IMR-90 (cell line): ENCODE measurements around the gene ABHD6.

Source experiments
- BHLHE40 ChIP-seq: fragments of 150-350 bp; IDR thresholded peaks from 2 replicates; pipeline ENCODE4 v1.6.1; 2016; ENCODE audit warnings: mild to moderate bottlenecking, low read depth, low read length
- CEBPB ChIP-seq: IDR thresholded peaks from 2 replicates; pipeline ENCODE4 v1.6.1; 2012; ENCODE audit warnings: low read depth, low read length, improper control_type of control experiment
- CHD1 ChIP-seq: IDR thresholded peaks from 2 replicates; pipeline ENCODE4 v1.6.1; 2012; ENCODE audit warnings: low read depth, low read length, improper control_type of control experiment
- CTCF ChIP-seq: conservative IDR thresholded peaks from 2 replicates; pipeline ENCODE4 v1.5.1; 2012; ENCODE audit warnings: mild to moderate bottlenecking, low read depth, low read length, improper control_type of control experiment
- ELK1 ChIP-seq: fragments of 150-350 bp; IDR thresholded peaks from 2 replicates; pipeline ENCODE4 v1.6.1; 2016; ENCODE audit warnings: low read depth, mild to moderate bottlenecking, low read length, moderate library complexity, borderline replicate concordance
- MAZ ChIP-seq: IDR thresholded peaks from 2 replicates; pipeline ENCODE4 v1.6.1; 2012; ENCODE audit warnings: low read depth, mild to moderate bottlenecking, low read length, improper control_type of control experiment, moderate library complexity, borderline replicate concordance
- MXI1 ChIP-seq: IDR thresholded peaks from 2 replicates; pipeline ENCODE4 v1.6.1; 2012; ENCODE audit warnings: low read depth, mild to moderate bottlenecking, low read length, moderate library complexity, borderline replicate concordance
- NFE2L2 ChIP-seq: fragments of 150-350 bp; IDR thresholded peaks from 2 replicates; pipeline ENCODE4 v1.6.1; 2016; ENCODE audit warnings: low read depth, mild to moderate bottlenecking, low read length
- POLR2A ChIP-seq: IDR thresholded peaks from 2 replicates; pipeline ENCODE4 v1.6.1; 2012; ENCODE audit warnings: mild to moderate bottlenecking, low read depth, low read length
- RAD21 ChIP-seq: IDR thresholded peaks from 2 replicates; pipeline ENCODE4 v1.6.1; 2012; ENCODE audit warnings: low read length, improper control_type of control experiment
- RCOR1 ChIP-seq: IDR thresholded peaks from 2 replicates; pipeline ENCODE4 v1.6.1; 2012; ENCODE audit warnings: mild to moderate bottlenecking, low read length, improper control_type of control experiment; ENCODE audit not compliant: insufficient replicate concordance
- RFX5 ChIP-seq: IDR thresholded peaks from 2 replicates; pipeline ENCODE4 v1.8.0; 2012; ENCODE audit warnings: low read depth, mild to moderate bottlenecking, low read length, moderate library complexity
- SMC3 ChIP-seq: fragments of 150-350 bp; IDR thresholded peaks from 2 replicates; pipeline ENCODE4 v1.6.1; 2016; ENCODE audit warnings: low read depth, mild to moderate bottlenecking, antibody characterized with exemption, low read length, moderate library complexity
- USF2 ChIP-seq: fragments of 150-350 bp; IDR thresholded peaks from 2 replicates; pipeline ENCODE4 v1.6.1; 2017; ENCODE audit warnings: mild to moderate bottlenecking, antibody characterized with exemption, low read length, low read depth

GRCh38 chr3:58251631-58252035 is 14.0 kb downstream of the ABHD6 start:
- TF ChIP-seq CTCF (no peak), POLR2A (no peak), RAD21 (no peak), USF2 (no peak), NFE2L2 (no peak), SMC3 (no peak), RCOR1 (no peak), CEBPB (no peak), MXI1 (no peak), CHD1 (no peak), MAZ (no peak), ELK1 (no peak), BHLHE40 (no peak), RFX5 (no peak)
